Mesenchymal stem cell (in vitro differentiated cells and primary cell): ENCODE data around the gene PRXL2A.

Experiments
- DNase-seq: peaks from one replicate; pipeline ENCODE4 v3.0.0-alpha.2; 2013
- H2AFZ ChIP-seq: one replicate; pipeline ENCODE4 v1.6.1; 2013; ENCODE audit warnings: low read depth, mild to moderate bottlenecking, control low read depth, inconsistent platforms, low read length, moderate library complexity
- H2AK5ac ChIP-seq: 2 replicates; pipeline ENCODE4 v1.6.1; 2013; ENCODE audit warnings: low read length, moderate library complexity, mild to moderate bottlenecking, inconsistent platforms; ENCODE audit not compliant: severe bottlenecking
- H2BK120ac ChIP-seq: one replicate; pipeline ENCODE4 v1.6.1; 2013; ENCODE audit warnings: low read depth, mild to moderate bottlenecking, inconsistent platforms, low read length, moderate library complexity
- H2BK12ac ChIP-seq, 2 experiments: one replicate each; pipeline ENCODE4 v1.6.1; 2013; ENCODE audit warnings: inconsistent platforms in 2 of 2, low read length in 2 of 2, mild to moderate bottlenecking in 2 of 2, moderate library complexity in 2 of 2, control low read depth in 1 of 2
- H2BK15ac ChIP-seq: one replicate; pipeline ENCODE4 v1.6.1; 2013; ENCODE audit warnings: mild to moderate bottlenecking, low read depth, inconsistent platforms; ENCODE audit not compliant: poor library complexity, severe bottlenecking
- H2BK5ac ChIP-seq: 2 replicates; pipeline ENCODE4 v1.6.1; 2013; ENCODE audit warnings: low read depth, mild to moderate bottlenecking, low read length, control low read depth, inconsistent platforms; ENCODE audit not compliant: poor library complexity, severe bottlenecking
- H3K14ac ChIP-seq, 2 experiments: one replicate each; pipeline ENCODE4 v1.6.1; 2013; ENCODE audit warnings: inconsistent platforms in 2 of 2, low read length in 2 of 2, control low read depth in 1 of 2, mild to moderate bottlenecking in 1 of 2, moderate library complexity in 1 of 2
- H3K18ac ChIP-seq, 2 experiments: one replicate each; pipeline ENCODE4 v1.6.1; 2013; ENCODE audit warnings: inconsistent platforms in 2 of 2, low read length in 2 of 2, control low read depth in 1 of 2, low read depth in 1 of 2, mild to moderate bottlenecking in 1 of 2
- H3K23ac ChIP-seq, 2 experiments: one replicate each; pipeline ENCODE4 v1.6.1; 2013; ENCODE audit warnings: inconsistent platforms in 2 of 2, low read length in 2 of 2, mild to moderate bottlenecking in 2 of 2, moderate library complexity in 2 of 2, control low read depth in 1 of 2
- H3K27ac ChIP-seq: 2 replicates; pipeline ENCODE4 v1.5.1; 2013; ENCODE audit warnings: mild to moderate bottlenecking, moderate library complexity, low read length, control low read depth, inconsistent platforms; ENCODE audit not compliant: poor library complexity, severe bottlenecking
- H3K27me3 ChIP-seq, 2 experiments: 2 replicates each; pipeline versions ENCODE4 v1.6.1 to v1.7.0; 2013; ENCODE audit warnings: low read length in 2 of 2, mild to moderate bottlenecking in 2 of 2, moderate library complexity in 2 of 2, control low read depth in 1 of 2, inconsistent platforms in 1 of 2; ENCODE audit not compliant: control insufficient read depth in 1 of 2, insufficient read depth in 1 of 2
- H3K36me3 ChIP-seq, 2 experiments: 2 replicates each; pipeline versions ENCODE4 v1.6.1 to v1.7.0; 2013; ENCODE audit warnings: low read length in 2 of 2, control low read depth in 1 of 2, inconsistent platforms in 1 of 2, low read depth in 1 of 2, mild to moderate bottlenecking in 1 of 2; ENCODE audit not compliant: insufficient read depth in 2 of 2, control insufficient read depth in 1 of 2
- H3K4ac ChIP-seq, 2 experiments: one replicate each; pipeline ENCODE4 v1.6.1; 2013; ENCODE audit warnings: inconsistent platforms in 2 of 2, low read length in 2 of 2, mild to moderate bottlenecking in 2 of 2, moderate library complexity in 2 of 2, control low read depth in 1 of 2, low read depth in 1 of 2
- H3K4me1 ChIP-seq: 2 replicates; pipeline ENCODE4 v1.6.1; 2013; ENCODE audit warnings: low read depth, low read length, control low read depth; ENCODE audit not compliant: control insufficient read depth, insufficient read depth
- H3K4me2 ChIP-seq: 2 replicates; pipeline ENCODE4 v1.6.1; 2013; ENCODE audit warnings: low read length, mild to moderate bottlenecking, inconsistent platforms; ENCODE audit not compliant: poor library complexity, severe bottlenecking
- H3K4me3 ChIP-seq, 2 experiments: 2 replicates each; pipeline versions ENCODE4 v1.5.1 to v1.7.0; 2013; ENCODE audit warnings: low read length in 2 of 2, mild to moderate bottlenecking in 2 of 2, control low read depth in 1 of 2, low read depth in 1 of 2; ENCODE audit not compliant: insufficient read depth in 1 of 2
- H3K79me1 ChIP-seq: replicated peaks from 2 replicates; pipeline ENCODE4 v1.6.1; 2013; ENCODE audit warnings: mild to moderate bottlenecking, control low read depth, low read length, inconsistent platforms; ENCODE audit not compliant: poor library complexity, severe bottlenecking
- H3K9ac ChIP-seq: 2 replicates; pipeline ENCODE4 v1.7.0; 2013; ENCODE audit warnings: mild to moderate bottlenecking, low read length, moderate library complexity
- H3K9me3 ChIP-seq: 2 replicates; pipeline ENCODE4 v1.7.0; 2013; ENCODE audit warnings: mild to moderate bottlenecking, low read length; ENCODE audit not compliant: control insufficient read depth
- H4K8ac ChIP-seq: one replicate; pipeline ENCODE4 v1.6.1; 2013; ENCODE audit warnings: inconsistent platforms, mild to moderate bottlenecking, low read length, moderate library complexity
- H4K91ac ChIP-seq: one replicate; pipeline ENCODE4 v1.6.1; 2013; ENCODE audit warnings: mild to moderate bottlenecking, low read length, inconsistent platforms
- WGBS: methylation state at CpG from one replicate; pipeline ENCODE4 v1.1.7; 2013; ENCODE audit warnings: mixed read lengths; 5-methylcytosine and 5-hydroxymethylcytosine counted together

Gene PRXL2A

GRCh38 chr10:80461208-80462183, 53.1 kb downstream of the PRXL2A start:
- H3K4ac ChIP-seq, result peak overlapping the region; percentile 49 to 60
- H3K18ac ChIP-seq, result peak overlapping the region; percentile 23 to 54
- H3K9ac ChIP-seq, result peak overlapping the region; percentile 70
- H3K14ac ChIP-seq, result peak overlapping the region in 1 of 2 experiments; percentile 79
- peak overlapping the region; percentile 0 for H4K8ac ChIP-seq
- no peak overlapping the region for H2BK15ac ChIP-seq
- peaks cover 7 to 31% of the 10 kb centered on the region in 2 experiments for H3K36me3 ChIP-seq
- H3K4me1 ChIP-seq, result peaks cover 68% of the 10 kb centered on the region
- peak overlapping the region; percentile 81 for H3K27ac ChIP-seq
- no peak overlapping the region for H2AFZ ChIP-seq
- no peak overlapping the region for H3K23ac ChIP-seq
- WGBS, result 81% methylated on average over 7 of the region's 8 CpGs
- H3K4me3 ChIP-seq, result peak overlapping the region in 1 of 2 experiments; percentile 65
- peak overlapping the region; percentile 40 for H4K91ac ChIP-seq
- DNase-seq, result no peak
- H2BK12ac ChIP-seq, result peak overlapping the region; percentile 7 to 80
- H3K4me2 ChIP-seq, result no peak overlapping the region
- peak overlapping the region; percentile 54 for H2AK5ac ChIP-seq
- no peak overlapping the region for H2BK120ac ChIP-seq
- no peak overlapping the region for H2BK5ac ChIP-seq
- no peaks in the 10 kb centered on the region for H3K27me3 ChIP-seq
- H3K79me1 ChIP-seq, result no peaks in the 10 kb centered on the region
- no peaks in the 10 kb centered on the region for H3K9me3 ChIP-seq

- no peaks in the 10 kb centered on the region for H3K79me1 ChIP-seq
- H2BK15ac ChIP-seq, result no peak overlapping the region
- peak overlapping the region; percentile 44 to 82 for H3K18ac ChIP-seq
- H3K27ac ChIP-seq, result peak overlapping the region; percentile 81
- no peaks in the 10 kb centered on the region for H3K27me3 ChIP-seq
- no peak overlapping the region for H2AFZ ChIP-seq
- H3K4me3 ChIP-seq, result peak overlapping the region in 1 of 2 experiments; percentile 65
- no peak overlapping the region for H4K91ac ChIP-seq
- no peak overlapping the region for H3K4me2 ChIP-seq
- no peak overlapping the region for H2BK5ac ChIP-seq
- WGBS, result 80% methylated on average over 4 of the region's 7 CpGs
- H3K23ac ChIP-seq, result no peak overlapping the region
- peaks cover 65% of the 10 kb centered on the region for H3K4me1 ChIP-seq
- H2AK5ac ChIP-seq, result peak overlapping the region; percentile 87
- DNase-seq, result peak; percentile 64
- H2BK120ac ChIP-seq, result peak overlapping the region; percentile 77
- H3K9ac ChIP-seq, result peak overlapping the region; percentile 79
- peaks cover 6 to 30% of the 10 kb centered on the region in 2 experiments for H3K36me3 ChIP-seq
- H3K14ac ChIP-seq, result peak overlapping the region in 1 of 2 experiments; percentile 48
- H3K9me3 ChIP-seq, result no peaks in the 10 kb centered on the region
- peak overlapping the region in 1 of 2 experiments; percentile 75 for H3K4ac ChIP-seq
- H4K8ac ChIP-seq, result no peak overlapping the region
- peak overlapping the region; percentile 7 to 63 for H2BK12ac ChIP-seq
These were observed 54.1 kb downstream of the PRXL2A start for GRCh38 chr10:80462299-80462980.

GRCh38 chr10:80462981-80463741, 54.8 kb downstream of the PRXL2A start:
- Histone ChIP-seq H3K4me1 (peaks cover 63% of the 10 kb centered on the region), H2BK5ac (no peak overlapping the region), H3K23ac (no peak overlapping the region), H3K18ac (peak overlapping the region; percentile 69 to 82), H3K36me3 (peaks cover 1 to 26% of the 10 kb centered on the region in 2 experiments), H3K14ac (no peak overlapping the region), H2BK120ac (peak overlapping the region; percentile 77), H2AFZ (no peak overlapping the region), H3K79me1 (no peaks in the 10 kb centered on the region), H4K91ac (no peak overlapping the region), H3K4ac (peak overlapping the region in 1 of 2 experiments; percentile 75), H3K27ac (peak overlapping the region; percentile 81), H2BK15ac (peak overlapping the region; percentile 86), H3K27me3 (no peaks in the 10 kb centered on the region), H3K4me2 (peak overlapping the region; percentile 31), H3K4me3 (peak overlapping the region in 1 of 2 experiments; percentile 65), H2BK12ac (peak overlapping the region in 1 of 2 experiments; percentile 63), H3K9me3 (no peaks in the 10 kb centered on the region), H4K8ac (no peak overlapping the region), H3K9ac (peak overlapping the region; percentile 79), H2AK5ac (peak overlapping the region; percentile 26)
- 28% methylated on average over 3 of the region's 5 CpGs for WGBS
- DNase-seq, result peak; percentile 84
